Hepatocyte (in vitro differentiated cells): ENCODE data around the gene TRAF3.

ENCODE experiments used
- CTCF ChIP-seq: fragments of 200-600 bp; sonication (generic); IDR thresholded peaks from 2 replicates; pipeline ENCODE4 v1.5.1; 2016; ENCODE audit warnings: antibody characterized with exemption, mild to moderate bottlenecking; ENCODE audit not compliant: poor library complexity
- EZH2 ChIP-seq: fragments of 200-600 bp; sonication (generic); IDR thresholded peaks from 2 replicates; pipeline ENCODE4 v1.6.1; 2016; ENCODE audit warnings: antibody characterized with exemption, mild to moderate bottlenecking, borderline replicate concordance
- EZH2phosphoT487 ChIP-seq: fragments of 200-600 bp; sonication (generic); IDR thresholded peaks from one replicate; pipeline ENCODE4 v1.6.1; 2018; ENCODE audit warnings: antibody characterized with exemption, mild to moderate bottlenecking, low read depth, moderate library complexity; ENCODE audit not compliant: unreplicated experiment, severe bottlenecking

DNA sequence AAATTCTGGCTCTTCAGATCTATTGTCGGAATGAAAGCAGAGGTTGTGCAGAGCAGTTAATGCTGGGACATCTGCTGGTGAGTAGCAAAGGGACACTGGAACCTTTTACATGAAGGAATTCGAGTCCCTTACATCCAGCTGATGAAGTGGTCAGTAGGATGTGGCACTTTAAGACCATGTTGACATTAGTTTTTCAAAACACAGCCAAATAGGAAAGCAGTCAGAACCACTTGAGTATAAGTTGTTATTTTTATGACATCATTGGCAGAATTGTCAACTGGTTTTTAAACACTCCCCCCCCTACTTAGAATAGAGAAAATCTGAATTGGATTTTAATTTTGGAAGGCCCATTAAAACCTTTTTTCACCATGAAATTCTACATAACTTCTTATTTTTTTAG, 98.4 kb downstream of the TRAF3 start:
- TF ChIP-seq CTCF (no peak), EZH2phosphoT487 (no peak), EZH2 (no peak)
